Endothelial cell (in vitro differentiated cells): ENCODE results near the gene GRAP2. TPM values are rescaled to one million over a fixed set of nuclear protein-coding genes. Genes with fewer than 3 reads are reported as not detected.

Experiments used
- DNase-seq: peaks from one replicate; pipeline ENCODE4 v3.0.0; 2021; ENCODE audit warnings: low spot score
- H3K27ac Mint-ChIP-seq: one replicate; pipeline ENCODE4 v1.8.0; 2021; ENCODE audit warnings: mixed read lengths, inconsistent platforms; ENCODE audit not compliant: unreplicated experiment
- H3K27me3 Mint-ChIP-seq: one replicate; pipeline ENCODE4 v1.8.0; 2021; ENCODE audit warnings: mild to moderate bottlenecking, moderate library complexity, mixed read lengths, inconsistent platforms; ENCODE audit not compliant: unreplicated experiment
- H3K36me3 Mint-ChIP-seq: one replicate; pipeline ENCODE4 v1.8.0; 2021; ENCODE audit warnings: mild to moderate bottlenecking, low read depth, mixed read lengths, inconsistent platforms; ENCODE audit not compliant: unreplicated experiment
- H3K4me1 Mint-ChIP-seq: one replicate; pipeline ENCODE4 v1.8.0; 2021; ENCODE audit warnings: mild to moderate bottlenecking, mixed read lengths, inconsistent platforms; ENCODE audit not compliant: unreplicated experiment
- H3K4me3 Mint-ChIP-seq: one replicate; pipeline ENCODE4 v1.8.0; 2021; ENCODE audit warnings: mild to moderate bottlenecking, mixed read lengths, inconsistent platforms; ENCODE audit not compliant: unreplicated experiment
- H3K9me3 Mint-ChIP-seq: one replicate; pipeline ENCODE4 v1.8.0; 2021; ENCODE audit warnings: mixed read lengths, inconsistent platforms; ENCODE audit not compliant: unreplicated experiment
- total RNA-seq: library from RNA; stranded (reverse); fragmentation: NEBNext Ultra II Directional; extraction: Animal tissue kit (Norgen Biotek cat#: 25700); gene quantifications from one replicate; pipeline ENCODE4 v1.2.1, GENCODE V29; 2021; ENCODE audit not compliant: unreplicated experiment
- TF ChIP-seq, protein P1 (sequence below): fragments of 200-600 bp; sonication (generic); IDR thresholded peaks from one replicate; pipeline ENCODE4 v1.5.0; 2021; ENCODE audit warnings: antibody characterized with exemption; ENCODE audit not compliant: unreplicated experiment

The GRAP2 gene
- total RNA-seq, 1 donor from 2014 or later, result 20.5 TPM

DNA sequence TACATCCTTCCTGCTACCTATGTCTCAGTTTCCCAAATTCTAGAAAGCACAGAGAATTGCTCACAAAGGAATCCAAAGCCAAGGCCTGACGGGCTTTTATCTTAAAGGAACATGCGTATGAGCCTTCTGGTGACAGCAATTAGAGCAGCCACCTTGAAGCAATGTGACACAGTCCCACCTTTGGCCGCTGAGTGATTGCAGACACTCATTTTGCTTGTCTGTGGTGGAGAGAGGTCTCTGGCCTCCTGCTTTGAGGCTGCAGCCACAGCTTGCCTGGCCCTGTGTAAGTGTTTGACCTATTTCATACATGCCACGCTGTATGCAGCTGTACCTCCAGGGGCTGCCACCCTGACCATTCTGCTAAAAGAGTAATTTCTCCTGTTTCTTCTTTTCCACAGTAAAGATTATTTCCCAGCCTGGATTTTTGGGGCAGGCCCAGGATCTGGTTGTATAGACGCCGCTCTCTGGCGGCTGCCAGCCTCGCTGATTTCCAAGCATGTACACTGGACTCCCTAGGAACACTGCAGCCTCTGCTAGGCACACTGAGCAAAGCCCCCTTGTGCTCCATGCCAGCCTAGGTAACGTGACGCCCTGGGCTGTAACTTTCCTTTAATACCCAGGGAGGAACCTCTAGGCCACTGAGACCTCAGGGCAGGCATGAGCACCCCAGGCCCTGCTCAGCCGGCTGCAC lies 58.2 kb downstream of the GRAP2 start:
- Mint-ChIP-seq H3K9me3 (no peaks in the 10 kb centered on the region), H3K4me3 (no peak overlapping the region), H3K27ac (peak overlapping the region; percentile 85), H3K4me1 (peaks cover 38% of the 10 kb centered on the region), H3K36me3 (peaks cover 19% of the 10 kb centered on the region), H3K27me3 (peaks cover 2% of the 10 kb centered on the region)
- no peak for DNase-seq
- TF ChIP-seq, protein P1, sequence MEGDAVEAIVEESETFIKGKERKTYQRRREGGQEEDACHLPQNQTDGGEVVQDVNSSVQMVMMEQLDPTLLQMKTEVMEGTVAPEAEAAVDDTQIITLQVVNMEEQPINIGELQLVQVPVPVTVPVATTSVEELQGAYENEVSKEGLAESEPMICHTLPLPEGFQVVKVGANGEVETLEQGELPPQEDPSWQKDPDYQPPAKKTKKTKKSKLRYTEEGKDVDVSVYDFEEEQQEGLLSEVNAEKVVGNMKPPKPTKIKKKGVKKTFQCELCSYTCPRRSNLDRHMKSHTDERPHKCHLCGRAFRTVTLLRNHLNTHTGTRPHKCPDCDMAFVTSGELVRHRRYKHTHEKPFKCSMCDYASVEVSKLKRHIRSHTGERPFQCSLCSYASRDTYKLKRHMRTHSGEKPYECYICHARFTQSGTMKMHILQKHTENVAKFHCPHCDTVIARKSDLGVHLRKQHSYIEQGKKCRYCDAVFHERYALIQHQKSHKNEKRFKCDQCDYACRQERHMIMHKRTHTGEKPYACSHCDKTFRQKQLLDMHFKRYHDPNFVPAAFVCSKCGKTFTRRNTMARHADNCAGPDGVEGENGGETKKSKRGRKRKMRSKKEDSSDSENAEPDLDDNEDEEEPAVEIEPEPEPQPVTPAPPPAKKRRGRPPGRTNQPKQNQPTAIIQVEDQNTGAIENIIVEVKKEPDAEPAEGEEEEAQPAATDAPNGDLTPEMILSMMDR, result no peak

DNA sequence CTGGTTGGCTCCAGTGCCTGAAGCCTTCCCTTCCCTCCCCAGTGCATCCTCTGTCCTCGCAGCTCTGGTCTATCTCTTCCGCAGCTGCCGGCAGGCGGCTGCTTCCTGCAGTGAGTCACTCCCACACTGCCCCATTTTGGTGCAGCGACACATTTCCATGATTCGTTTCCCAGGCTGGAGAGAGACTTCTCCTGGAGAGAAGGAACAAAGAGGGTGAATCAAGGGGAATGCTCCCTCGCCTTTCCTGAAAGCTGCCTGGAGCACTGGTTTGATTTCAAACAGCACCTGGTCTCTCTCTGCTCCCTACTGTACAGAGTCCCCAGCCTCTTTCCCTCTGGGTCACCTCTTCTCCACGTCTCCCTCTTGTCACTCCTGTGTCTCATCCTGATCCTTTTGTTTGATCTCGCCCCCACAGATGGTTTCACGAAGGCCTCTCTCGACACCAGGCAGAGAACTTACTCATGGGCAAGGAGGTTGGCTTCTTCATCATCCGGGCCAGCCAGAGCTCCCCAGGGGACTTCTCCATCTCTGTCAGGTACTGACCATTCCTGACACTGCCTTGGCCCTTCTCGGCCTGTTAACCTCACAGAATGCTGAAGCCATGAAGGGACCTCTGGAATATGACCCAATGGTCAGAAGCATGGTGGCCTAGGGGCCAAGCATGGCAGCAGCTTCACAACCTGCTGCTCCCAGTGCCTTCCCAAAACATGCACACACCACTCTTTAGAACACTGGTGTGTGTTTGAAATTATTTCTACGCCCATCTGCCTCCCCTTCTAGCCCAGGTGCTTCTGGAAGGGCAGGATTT lies 59.0 kb downstream of the GRAP2 start, which contains the start of gene TMA7B:
TSS of gene TMA7B (plus strand) at position 758 of the 808 bp plus-strand sequence. CDS start 3,978 bp downstream, outside the sequence.
- Mint-ChIP-seq H3K9me3 (no peaks in the 10 kb centered on the region), H3K27ac (peak within 1 kb of the TSS; percentile 14), H3K27me3 (peaks cover 2% of the 10 kb centered on the region), H3K4me1 (peaks cover 38% of the 10 kb centered on the region), H3K4me3 (no peak within 1 kb of the TSS), H3K36me3 (peaks cover 19% of the 10 kb centered on the region)
- TF ChIP-seq, protein P1, result no peak
- peak; percentile 42 for DNase-seq

DNA sequence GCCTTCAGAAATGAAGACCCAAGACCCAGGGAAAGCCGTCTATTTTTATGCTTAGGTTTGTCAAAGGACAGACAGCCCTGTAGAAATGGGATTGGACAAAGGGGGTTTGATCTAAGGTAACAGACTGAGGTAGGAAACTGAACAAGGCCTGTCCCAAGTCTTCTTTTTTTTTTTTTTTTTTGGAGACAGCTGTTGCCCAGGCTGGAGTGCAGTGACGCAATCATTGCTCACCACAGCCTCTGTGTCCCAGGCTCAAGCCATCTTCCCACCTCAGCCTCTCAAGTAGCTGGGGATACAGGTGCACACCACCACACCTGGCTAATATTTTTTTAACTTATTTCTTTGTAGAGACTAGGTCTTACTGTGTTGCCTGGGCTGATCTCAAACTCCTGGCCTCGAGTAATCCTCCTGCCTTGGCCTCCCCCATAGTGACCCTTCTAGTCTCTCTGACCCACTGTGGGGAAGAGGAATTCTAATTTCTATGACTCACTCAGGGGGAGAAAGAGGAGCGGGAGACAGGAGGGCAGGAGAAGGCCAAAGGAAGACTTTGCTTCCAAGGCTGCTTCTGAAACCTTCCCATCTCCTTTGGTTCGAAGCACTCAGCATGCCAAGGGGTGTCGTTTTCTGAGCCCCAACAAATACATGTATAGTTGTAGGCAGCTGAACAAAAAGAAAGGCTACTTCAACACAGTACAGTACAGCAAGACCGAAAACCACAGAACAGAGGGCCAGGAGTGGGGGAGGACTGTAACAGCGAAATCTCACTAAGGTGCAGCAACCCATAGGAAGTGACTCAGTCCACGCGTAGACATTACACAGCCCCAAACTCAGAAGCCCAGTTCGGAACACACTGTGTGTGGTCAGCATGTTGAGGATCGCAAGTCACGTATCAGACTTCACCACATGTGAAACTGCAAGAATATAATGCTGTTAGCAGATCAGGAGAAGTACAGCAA lies 60.2 kb downstream of the GRAP2 start:
- Mint-ChIP-seq H3K27ac (no peak overlapping the region), H3K4me3 (no peak overlapping the region), H3K27me3 (no peaks in the 10 kb centered on the region), H3K36me3 (peaks cover 19% of the 10 kb centered on the region), H3K9me3 (no peaks in the 10 kb centered on the region), H3K4me1 (peaks cover 36% of the 10 kb centered on the region)
- no peak for DNase-seq
- TF ChIP-seq, protein P1, result no peak

DNA sequence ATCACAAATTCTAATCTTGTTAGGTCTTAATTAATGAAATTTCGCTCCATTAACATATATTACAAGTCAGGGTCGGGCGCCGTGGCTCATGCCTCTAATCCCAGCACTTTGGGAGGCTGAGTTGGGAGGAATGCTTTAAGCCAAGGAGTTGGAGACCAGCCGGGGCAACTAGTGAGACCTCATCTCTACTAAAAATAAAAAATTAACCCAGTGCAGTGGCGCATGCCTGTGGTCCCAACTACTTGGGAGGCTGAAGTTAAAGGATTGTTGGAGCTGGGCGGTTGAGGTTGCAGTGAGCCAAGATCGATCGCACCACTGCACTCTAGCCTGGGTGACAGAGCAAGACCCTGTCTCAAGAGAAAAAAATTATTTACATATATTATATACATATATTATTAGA lies 61.2 kb downstream of the GRAP2 start:
- peaks cover 32% of the 10 kb centered on the region for H3K4me1 Mint-ChIP-seq
- no peaks in the 10 kb centered on the region for H3K27me3 Mint-ChIP-seq
- TF ChIP-seq, protein P1, result no peak
- H3K36me3 Mint-ChIP-seq, result peaks cover 19% of the 10 kb centered on the region
- no peak for DNase-seq
- H3K27ac Mint-ChIP-seq, result no peak overlapping the region
- no peaks in the 10 kb centered on the region for H3K9me3 Mint-ChIP-seq
- H3K4me3 Mint-ChIP-seq, result no peak overlapping the region
